HFF-Myc (cell line): ENCODE data around the gene CA4.
"Not testable (repeated sequence)": the region's sequence is repeated elsewhere in the genome, so short reads cannot be mapped to it uniquely, and the experiment has no call there.

Source experiments
- DNase-seq: peaks from one replicate; pipeline ENCODE4 v3.0.0-alpha.2; 2011; ENCODE audit warnings: low read depth; ENCODE audit errors: extremely low read depth
- H3K4me3 ChIP-seq: replicated peaks from 2 replicates; pipeline ENCODE4 v1.5.1; 2011; ENCODE audit warnings: low read depth, mild to moderate bottlenecking, control low read depth, low read length
- CTCF ChIP-seq: IDR thresholded peaks from 2 replicates; pipeline ENCODE4 v1.5.1; 2012; ENCODE audit warnings: mild to moderate bottlenecking, low read depth, low read length, control low read depth; ENCODE audit errors: missing control alignments

CA4 gene

GRCh38 chr17:60149691-60150582, at the start of gene CA4:
TSS of gene CA4 (plus strand) at chr17:60149973. CDS start at chr17:60150035, 62 bp downstream.
- no peak for DNase-seq
- no peak for TF ChIP-seq CTCF
- peak within 1 kb of the TSS; percentile 7; the same call in 1 of the 2 replicates for H3K4me3 ChIP-seq

- DNase-seq: not testable (repeated sequence)
These were observed 49.2 kb upstream of the CA4 start for GRCh38 chr17:60100577-60100976.

GRCh38 chr17:60102015-60102631, 47.6 kb upstream of the CA4 start:
- H3K4me3 ChIP-seq, DNase-seq: not testable (repeated sequence)

More at GRCh38 chr17:60100577-60100976, 49.2 kb upstream of the CA4 start:
- not testable (repeated sequence) for H3K4me3 ChIP-seq

- no peak overlapping the region for H3K4me3 ChIP-seq
- no peak for TF ChIP-seq CTCF
- DNase-seq: no peak
These were observed 47.1 kb upstream of the CA4 start for GRCh38 chr17:60102632-60103096.

- no peak for TF ChIP-seq CTCF
- DNase-seq: no peak
- H3K4me3 ChIP-seq: no peak overlapping the region
These were observed 45.8 kb upstream of the CA4 start for GRCh38 chr17:60103957-60104356.

- DNase-seq: no peak
- TF ChIP-seq CTCF: no peak
- H3K4me3 ChIP-seq: no peak overlapping the region
These were observed 43.3 kb upstream of the CA4 start for GRCh38 chr17:60106340-60107059.

GRCh38 chr17:60107526-60108257, 42.1 kb upstream of the CA4 start:
- no peak for DNase-seq
- no peak overlapping the region for H3K4me3 ChIP-seq
- TF ChIP-seq CTCF: no peak

- H3K4me3 ChIP-seq, DNase-seq: not testable (repeated sequence)
These were observed 41.5 kb upstream of the CA4 start for GRCh38 chr17:60108309-60108708.
